Endothelial cell (in vitro differentiated cells): Measurements from ENCODE around the gene RARA. TPM values are rescaled to one million over a fixed set of nuclear protein-coding genes. Genes with fewer than 3 reads are reported as not detected.

ENCODE experiments used
- DNase-seq: peaks from one replicate; pipeline ENCODE4 v3.0.0; 2021; ENCODE audit warnings: low spot score
- H3K27ac Mint-ChIP-seq: one replicate; pipeline ENCODE4 v1.8.0; 2021; ENCODE audit warnings: mixed read lengths, inconsistent platforms; ENCODE audit not compliant: unreplicated experiment
- H3K27me3 Mint-ChIP-seq: one replicate; pipeline ENCODE4 v1.8.0; 2021; ENCODE audit warnings: mild to moderate bottlenecking, moderate library complexity, mixed read lengths, inconsistent platforms; ENCODE audit not compliant: unreplicated experiment
- H3K36me3 Mint-ChIP-seq: one replicate; pipeline ENCODE4 v1.8.0; 2021; ENCODE audit warnings: mild to moderate bottlenecking, low read depth, mixed read lengths, inconsistent platforms; ENCODE audit not compliant: unreplicated experiment
- H3K4me1 Mint-ChIP-seq: one replicate; pipeline ENCODE4 v1.8.0; 2021; ENCODE audit warnings: mild to moderate bottlenecking, mixed read lengths, inconsistent platforms; ENCODE audit not compliant: unreplicated experiment
- H3K4me3 Mint-ChIP-seq: one replicate; pipeline ENCODE4 v1.8.0; 2021; ENCODE audit warnings: mild to moderate bottlenecking, mixed read lengths, inconsistent platforms; ENCODE audit not compliant: unreplicated experiment
- H3K9me3 Mint-ChIP-seq: one replicate; pipeline ENCODE4 v1.8.0; 2021; ENCODE audit warnings: mixed read lengths, inconsistent platforms; ENCODE audit not compliant: unreplicated experiment
- total RNA-seq: library from RNA; stranded (reverse); fragmentation: NEBNext Ultra II Directional; extraction: Animal tissue kit (Norgen Biotek cat#: 25700); gene quantifications from one replicate; pipeline ENCODE4 v1.2.1, GENCODE V29; 2021; ENCODE audit not compliant: unreplicated experiment
- TF ChIP-seq, protein P1 (sequence below): fragments of 200-600 bp; sonication (generic); IDR thresholded peaks from one replicate; pipeline ENCODE4 v1.5.0; 2021; ENCODE audit warnings: antibody characterized with exemption; ENCODE audit not compliant: unreplicated experiment

The RARA gene
- total RNA-seq, 1 donor from 2014 or later = 42.8 TPM

DNA sequence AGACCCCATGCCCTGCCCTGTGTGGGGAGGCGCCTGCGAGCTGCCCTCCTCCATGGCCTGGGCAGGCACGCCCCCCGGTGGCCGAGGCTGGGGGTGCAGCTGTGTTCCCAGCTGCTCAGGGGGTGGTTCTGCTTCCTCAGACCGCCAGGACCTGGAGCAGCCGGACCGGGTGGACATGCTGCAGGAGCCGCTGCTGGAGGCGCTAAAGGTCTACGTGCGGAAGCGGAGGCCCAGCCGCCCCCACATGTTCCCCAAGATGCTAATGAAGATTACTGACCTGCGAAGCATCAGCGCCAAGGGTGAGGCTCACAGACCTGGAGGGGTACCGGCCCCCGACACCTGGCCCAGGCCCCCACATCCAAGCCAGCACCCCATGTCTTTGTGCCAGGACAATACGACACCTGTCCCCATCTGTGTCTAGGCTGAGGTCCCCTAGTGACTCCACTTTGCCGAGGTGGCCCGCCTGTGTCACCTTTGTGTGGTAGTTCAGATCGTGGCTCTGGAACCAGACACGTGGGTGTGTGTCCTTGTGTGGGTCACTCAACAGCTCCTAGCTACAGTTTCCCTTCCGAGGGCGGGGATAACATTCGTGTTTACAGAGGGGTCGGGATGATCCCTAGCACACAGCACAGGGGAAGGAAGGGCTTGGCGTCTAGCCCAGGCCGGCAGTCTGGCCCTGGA is 46.3 kb downstream of the RARA start:
- Mint-ChIP-seq H3K9me3 (no peaks in the 10 kb centered on the region), H3K27ac (no peak overlapping the region), H3K4me3 (no peak overlapping the region), H3K36me3 (peaks cover 18% of the 10 kb centered on the region), H3K4me1 (peaks cover 14% of the 10 kb centered on the region), H3K27me3 (peaks cover 10% of the 10 kb centered on the region)
- DNase-seq = peak; percentile 97
- TF ChIP-seq, protein P1, sequence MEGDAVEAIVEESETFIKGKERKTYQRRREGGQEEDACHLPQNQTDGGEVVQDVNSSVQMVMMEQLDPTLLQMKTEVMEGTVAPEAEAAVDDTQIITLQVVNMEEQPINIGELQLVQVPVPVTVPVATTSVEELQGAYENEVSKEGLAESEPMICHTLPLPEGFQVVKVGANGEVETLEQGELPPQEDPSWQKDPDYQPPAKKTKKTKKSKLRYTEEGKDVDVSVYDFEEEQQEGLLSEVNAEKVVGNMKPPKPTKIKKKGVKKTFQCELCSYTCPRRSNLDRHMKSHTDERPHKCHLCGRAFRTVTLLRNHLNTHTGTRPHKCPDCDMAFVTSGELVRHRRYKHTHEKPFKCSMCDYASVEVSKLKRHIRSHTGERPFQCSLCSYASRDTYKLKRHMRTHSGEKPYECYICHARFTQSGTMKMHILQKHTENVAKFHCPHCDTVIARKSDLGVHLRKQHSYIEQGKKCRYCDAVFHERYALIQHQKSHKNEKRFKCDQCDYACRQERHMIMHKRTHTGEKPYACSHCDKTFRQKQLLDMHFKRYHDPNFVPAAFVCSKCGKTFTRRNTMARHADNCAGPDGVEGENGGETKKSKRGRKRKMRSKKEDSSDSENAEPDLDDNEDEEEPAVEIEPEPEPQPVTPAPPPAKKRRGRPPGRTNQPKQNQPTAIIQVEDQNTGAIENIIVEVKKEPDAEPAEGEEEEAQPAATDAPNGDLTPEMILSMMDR = peak; percentile 96

DNA sequence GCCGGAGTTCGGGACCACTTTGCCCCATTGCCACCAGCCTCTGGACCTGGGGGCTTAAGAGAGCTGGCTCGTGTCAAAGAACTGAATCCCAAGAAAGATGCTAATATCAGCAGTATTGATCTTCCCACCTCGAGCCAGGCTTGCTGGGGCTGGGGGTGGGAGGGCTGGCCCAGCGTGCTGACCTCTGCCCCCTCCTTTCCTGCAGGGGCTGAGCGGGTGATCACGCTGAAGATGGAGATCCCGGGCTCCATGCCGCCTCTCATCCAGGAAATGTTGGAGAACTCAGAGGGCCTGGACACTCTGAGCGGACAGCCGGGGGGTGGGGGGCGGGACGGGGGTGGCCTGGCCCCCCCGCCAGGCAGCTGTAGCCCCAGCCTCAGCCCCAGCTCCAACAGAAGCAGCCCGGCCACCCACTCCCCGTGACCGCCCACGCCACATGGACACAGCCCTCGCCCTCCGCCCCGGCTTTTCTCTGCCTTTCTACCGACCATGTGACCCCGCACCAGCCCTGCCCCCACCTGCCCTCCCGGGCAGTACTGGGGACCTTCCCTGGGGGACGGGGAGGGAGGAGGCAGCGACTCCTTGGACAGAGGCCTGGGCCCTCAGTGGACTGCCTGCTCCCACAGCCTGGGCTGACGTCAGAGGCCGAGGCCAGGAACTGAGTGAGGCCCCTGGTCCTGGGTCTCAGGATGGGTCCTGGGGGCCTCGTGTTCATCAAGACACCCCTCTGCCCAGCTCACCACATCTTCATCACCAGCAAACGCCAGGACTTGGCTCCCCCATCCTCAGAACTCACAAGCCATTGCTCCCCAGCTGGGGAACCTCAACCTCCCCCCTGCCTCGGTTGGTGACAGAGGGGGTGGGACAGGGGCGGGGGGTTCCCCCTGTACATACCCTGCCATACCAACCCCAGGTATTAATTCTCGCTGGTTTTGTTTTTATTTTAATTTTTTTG is 47.1 kb downstream of the RARA start:
- TF ChIP-seq, protein P1 = no peak
- Mint-ChIP-seq H3K27me3 (peaks cover 14% of the 10 kb centered on the region), H3K4me3 (no peak overlapping the region), H3K27ac (no peak overlapping the region), H3K4me1 (peaks cover 17% of the 10 kb centered on the region), H3K36me3 (peaks cover 16% of the 10 kb centered on the region), H3K9me3 (no peaks in the 10 kb centered on the region)
- DNase-seq = no peak

DNA sequence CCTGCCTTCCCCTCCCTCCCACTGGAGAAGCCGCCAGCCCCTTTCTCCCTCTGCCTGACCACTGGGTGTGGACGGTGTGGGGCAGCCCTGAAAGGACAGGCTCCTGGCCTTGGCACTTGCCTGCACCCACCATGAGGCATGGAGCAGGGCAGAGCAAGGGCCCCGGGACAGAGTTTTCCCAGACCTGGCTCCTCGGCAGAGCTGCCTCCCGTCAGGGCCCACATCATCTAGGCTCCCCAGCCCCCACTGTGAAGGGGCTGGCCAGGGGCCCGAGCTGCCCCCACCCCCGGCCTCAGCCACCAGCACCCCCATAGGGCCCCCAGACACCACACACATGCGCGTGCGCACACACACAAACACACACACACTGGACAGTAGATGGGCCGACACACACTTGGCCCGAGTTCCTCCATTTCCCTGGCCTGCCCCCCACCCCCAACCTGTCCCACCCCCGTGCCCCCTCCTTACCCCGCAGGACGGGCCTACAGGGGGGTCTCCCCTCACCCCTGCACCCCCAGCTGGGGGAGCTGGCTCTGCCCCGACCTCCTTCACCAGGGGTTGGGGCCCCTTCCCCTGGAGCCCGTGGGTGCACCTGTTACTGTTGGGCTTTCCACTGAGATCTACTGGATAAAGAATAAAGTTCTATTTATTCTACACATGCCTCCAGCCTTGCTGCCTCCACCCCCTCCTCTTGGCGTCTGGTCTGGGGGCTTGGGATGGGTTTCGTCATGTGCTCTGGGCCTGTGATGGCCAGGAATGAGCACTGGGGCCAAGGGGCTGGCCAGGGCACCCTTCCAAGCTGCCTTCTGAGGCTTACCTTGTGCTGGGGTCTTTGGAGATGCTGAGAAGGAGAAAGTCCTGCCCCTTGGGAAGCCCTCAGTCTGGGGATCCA is 48.3 kb downstream of the RARA start:
- H3K27ac Mint-ChIP-seq = no peak overlapping the region
- no peaks in the 10 kb centered on the region for H3K9me3 Mint-ChIP-seq

DNA sequence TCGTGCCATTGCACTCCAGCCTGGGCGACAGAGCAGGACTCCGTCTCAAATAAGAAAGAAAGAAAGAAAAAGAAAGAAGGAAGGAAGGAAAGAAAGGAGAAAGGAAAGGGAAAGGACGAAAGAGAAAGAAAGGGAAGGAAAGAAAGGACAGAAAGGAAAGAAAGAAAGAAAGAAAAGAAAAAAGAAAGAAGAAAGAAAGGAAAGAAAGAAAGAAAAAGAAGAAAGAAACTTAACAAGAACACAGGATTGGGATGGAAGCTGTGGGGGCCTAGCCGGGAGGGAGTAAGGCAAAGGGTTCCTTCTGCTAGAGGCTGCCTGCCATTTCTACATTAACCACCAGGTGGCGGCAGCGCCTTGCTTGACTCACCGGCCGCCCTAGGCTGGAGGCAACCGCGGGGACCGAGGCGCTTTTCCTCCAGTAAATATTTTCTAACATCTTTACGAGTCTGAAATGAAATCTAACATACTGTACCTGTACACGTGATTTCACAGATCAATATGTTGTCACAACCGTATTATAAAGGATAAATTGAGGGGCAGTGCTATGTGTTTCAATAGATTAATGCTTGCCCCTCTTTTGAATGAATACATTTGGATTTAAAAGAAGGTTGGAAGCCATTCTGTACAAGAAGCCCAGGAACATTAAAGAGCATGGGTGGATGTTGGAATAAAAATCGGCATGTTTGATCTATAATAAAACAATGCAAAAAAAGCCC is 49.5 kb downstream of the RARA start:
- H3K36me3 Mint-ChIP-seq = no peaks in the 10 kb centered on the region
- DNase-seq = peak; percentile 95
- peaks cover 6% of the 10 kb centered on the region for H3K4me1 Mint-ChIP-seq
- TF ChIP-seq, protein P1 = peak; percentile 97
- no peaks in the 10 kb centered on the region for H3K9me3 Mint-ChIP-seq
- no peak overlapping the region for H3K27ac Mint-ChIP-seq
- peaks cover 14% of the 10 kb centered on the region for H3K27me3 Mint-ChIP-seq
- H3K4me3 Mint-ChIP-seq = no peak overlapping the region

More for the DNA sequence above, 48.3 kb downstream of the RARA start:
- DNase-seq = no peak
- TF ChIP-seq, protein P1 = no peak
- peaks cover 15% of the 10 kb centered on the region for H3K4me1 Mint-ChIP-seq
- no peak overlapping the region for H3K4me3 Mint-ChIP-seq
- peaks cover 9% of the 10 kb centered on the region for H3K36me3 Mint-ChIP-seq
- H3K27me3 Mint-ChIP-seq = peaks cover 18% of the 10 kb centered on the region
